GM21723 (cell line): ENCODE results near the gene PIGH.
"Not testable (repeated sequence)": the region's sequence is repeated elsewhere in the genome, so short reads cannot be mapped to it uniquely, and the experiment has no call there.

Experiments used
- ATAC-seq: cut with Tn5 transposase; IDR thresholded peaks from one replicate; pipeline ENCODE4 v1.9.1; 2021; ENCODE audit warnings: mild to moderate bottlenecking, moderate library complexity; ENCODE audit not compliant: unreplicated experiment

The PIGH gene

GRCh38 chr14:67555518-67556090, 44.5 kb downstream of the PIGH start:
- no peak for ATAC-seq

DNA sequence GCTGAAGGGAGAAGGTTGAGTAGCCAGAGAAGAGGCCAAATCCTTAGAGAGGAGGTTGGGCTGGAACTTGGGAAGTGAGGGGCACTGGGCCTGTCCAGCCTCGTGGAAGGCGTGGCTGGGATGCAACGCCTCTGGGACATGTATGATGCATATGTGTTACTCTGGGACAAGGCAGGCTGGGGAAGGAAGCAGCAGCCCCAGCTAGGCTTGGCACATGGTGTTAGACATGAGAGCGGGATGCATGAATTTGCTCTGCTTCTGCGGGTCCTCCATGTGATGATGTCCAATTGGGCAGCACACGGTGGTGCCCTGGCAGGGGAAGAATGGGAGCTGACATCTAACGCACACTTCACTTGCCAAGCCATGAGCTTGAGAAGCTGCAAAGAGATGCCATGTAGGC, 45.7 kb downstream of the PIGH start:
- ATAC-seq, result no peak

GRCh38 chr14:67553547-67553946, 46.5 kb downstream of the PIGH start:
- ATAC-seq, result no peak

DNA sequence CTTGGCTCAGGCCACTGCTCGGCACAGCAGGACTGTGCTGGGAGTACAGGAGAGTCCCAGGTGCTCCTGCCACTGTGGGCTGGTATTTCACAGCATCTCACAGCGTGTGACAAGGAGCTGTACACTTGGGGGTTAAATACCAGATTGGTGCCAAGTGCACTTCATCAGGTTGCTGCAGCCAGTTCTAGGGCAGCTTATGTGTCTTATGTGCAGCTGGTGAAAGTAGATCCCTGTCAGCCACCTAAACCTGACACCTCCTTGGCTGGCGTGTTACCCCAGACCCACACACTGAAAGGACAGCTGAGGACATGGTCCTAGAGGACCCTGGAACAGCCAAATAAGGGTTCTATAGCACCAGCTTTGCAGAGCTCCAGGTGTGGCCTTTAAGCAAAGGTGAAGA, 48.1 kb downstream of the PIGH start:
- no peak for ATAC-seq

GRCh38 chr14:67551123-67551522, 48.9 kb downstream of the PIGH start:
- no peak for ATAC-seq

DNA sequence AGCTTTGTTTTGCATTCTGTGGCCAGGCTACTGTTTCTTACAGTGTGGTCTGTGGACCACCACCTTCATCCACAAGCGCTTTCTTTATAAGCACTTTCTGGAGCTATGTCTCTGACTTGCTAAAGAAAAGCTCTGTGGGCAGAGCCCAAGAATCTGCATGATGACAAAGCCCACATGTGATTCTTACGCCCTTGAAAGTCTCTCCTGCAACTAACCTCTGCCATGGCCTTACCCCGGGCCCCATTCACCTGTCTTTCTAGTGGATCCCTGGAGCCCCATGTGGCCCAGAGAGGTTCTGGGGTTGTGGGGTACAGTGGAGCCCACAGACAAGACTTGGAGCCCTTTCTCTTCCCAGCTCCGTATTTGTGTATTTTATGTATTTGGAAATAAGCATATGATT, 50.3 kb downstream of the PIGH start:
- ATAC-seq, result no peak

GRCh38 chr14:67547224-67547780, 52.8 kb downstream of the PIGH start:
- ATAC-seq, result no peak

- ATAC-seq, result no peak
Measured at GRCh38 chr14:67544590-67544989, 55.5 kb downstream of the PIGH start.

DNA sequence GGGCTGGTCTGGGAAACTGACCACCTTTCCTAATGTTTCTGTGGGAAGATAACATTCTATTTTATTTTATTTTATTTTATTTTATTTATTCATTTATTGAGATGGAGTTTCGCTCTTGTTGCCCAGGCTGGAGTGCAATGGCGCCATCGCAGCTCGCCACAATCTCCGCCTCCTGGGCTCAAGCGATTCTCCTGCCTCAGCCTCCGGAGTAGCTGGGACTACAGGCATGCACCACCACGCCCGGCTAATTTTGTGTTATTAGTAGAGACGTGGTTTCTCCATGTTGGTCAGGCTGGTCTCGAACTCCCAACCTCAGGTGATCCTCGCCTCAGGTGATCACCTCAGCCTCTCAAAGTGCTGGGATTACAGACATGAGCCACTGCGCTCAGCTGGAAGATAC, 57.4 kb downstream of the PIGH start:
- not testable (repeated sequence) for ATAC-seq

DNA sequence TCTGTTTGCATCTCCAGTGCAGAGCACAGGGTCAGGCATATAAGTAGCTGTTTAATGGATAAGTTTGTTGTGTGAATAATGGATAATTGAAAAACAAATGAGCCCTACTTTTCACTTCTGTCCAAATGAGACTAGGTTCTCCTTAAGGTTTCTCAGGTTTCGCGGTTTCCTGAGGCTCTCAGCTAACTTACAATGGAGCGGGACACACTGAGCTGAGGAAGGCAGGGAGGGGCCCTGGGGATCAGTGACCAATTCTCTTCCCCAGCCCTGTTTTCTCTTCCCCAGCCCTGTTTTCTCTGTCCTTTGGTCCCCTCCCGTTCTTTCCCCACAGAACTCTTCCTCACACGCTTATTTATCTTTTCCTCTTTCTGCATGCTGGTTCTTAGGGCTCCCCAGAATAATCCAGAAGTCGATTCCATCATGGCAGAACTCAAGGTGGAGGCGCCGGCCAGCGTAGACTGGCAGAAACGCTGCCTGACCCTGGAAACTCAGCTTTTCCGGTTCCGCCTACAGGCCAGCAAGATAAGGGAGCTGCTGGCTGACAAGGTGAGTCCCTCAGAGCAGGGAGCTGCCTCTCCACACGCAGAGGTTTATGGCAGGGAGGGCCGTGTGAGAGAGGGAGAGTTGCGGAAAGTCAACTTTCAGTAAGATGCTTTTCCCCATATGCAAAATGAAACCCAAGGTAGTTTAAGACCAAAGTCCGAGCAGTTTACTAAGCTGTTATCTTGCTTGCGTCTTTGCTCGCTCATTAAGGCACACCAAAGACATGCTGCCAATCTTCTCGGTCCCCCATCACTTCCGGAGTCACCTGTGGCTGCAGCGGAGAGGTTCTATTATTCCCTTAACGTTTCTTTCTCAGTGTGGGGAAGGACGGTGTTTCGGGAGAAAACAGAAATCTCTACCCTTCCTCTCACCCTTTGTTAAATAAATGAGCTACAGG, 58.4 kb downstream of the PIGH start:
- no peak for ATAC-seq
